COLO668 (cell line): ENCODE measurements around the gene SH2D3C.
A peak's percentile ranks its signal among the peaks of the same experiment; 100 is the strongest.
"Not testable (repeated sequence)": the region's sequence is repeated elsewhere in the genome, so short reads cannot be mapped to it uniquely, and the experiment has no call there.

Experiments used
- DNase-seq: peaks from one replicate; lab custom pipeline; 2025; ENCODE audit not compliant: unreplicated experiment; lab: John Stamatoyannopoulos, UW

SH2D3C gene

GRCh38 chr9:127769101-127769500 is 9.4 kb downstream of the SH2D3C start:
- DNase-seq: no peak

GRCh38 chr9:127768698-127769097 is 9.8 kb downstream of the SH2D3C start:
- DNase-seq: no peak

GRCh38 chr9:127767909-127768331 is 10.5 kb downstream of the SH2D3C start:
- no peak for DNase-seq

- DNase-seq: no peak
Observed at GRCh38 chr9:127767410-127767809, 11.1 kb downstream of the SH2D3C start.

GRCh38 chr9:127765418-127765817 is 13.0 kb downstream of the SH2D3C start:
- DNase-seq: no peak

GRCh38 chr9:127763918-127764384 is 14.5 kb downstream of the SH2D3C start:
- peak; percentile 39 for DNase-seq

- DNase-seq: no peak
Observed at GRCh38 chr9:127762111-127762676, 16.3 kb downstream of the SH2D3C start.

GRCh38 chr9:127761491-127761956 is 16.9 kb downstream of the SH2D3C start:
- DNase-seq: no peak

GRCh38 chr9:127761061-127761460 is 17.4 kb downstream of the SH2D3C start:
- no peak for DNase-seq

GRCh38 chr9:127758843-127759242 is 19.6 kb downstream of the SH2D3C start:
- DNase-seq: no peak

GRCh38 chr9:127756776-127757175 is 21.7 kb downstream of the SH2D3C start:
- not testable (repeated sequence) for DNase-seq

- DNase-seq: no peak
Observed at GRCh38 chr9:127756233-127756632, 22.2 kb downstream of the SH2D3C start.

GRCh38 chr9:127755061-127756060 is 23.1 kb downstream of the SH2D3C start:
- DNase-seq: peak; percentile 13

- DNase-seq: peak; percentile 43
Observed at GRCh38 chr9:127754099-127755060, 24.1 kb downstream of the SH2D3C start.

- DNase-seq: no peak
Observed at GRCh38 chr9:127753622-127754021, 24.8 kb downstream of the SH2D3C start.

GRCh38 chr9:127753148-127753547 is 25.3 kb downstream of the SH2D3C start:
- no peak for DNase-seq

GRCh38 chr9:127751269-127752054 is 27.0 kb downstream of the SH2D3C start:
- no peak for DNase-seq

- no peak for DNase-seq
Observed at GRCh38 chr9:127749090-127749787, 29.2 kb downstream of the SH2D3C start.

GRCh38 chr9:127746959-127747569 is 31.4 kb downstream of the SH2D3C start:
- DNase-seq: peak; percentile 27
